Tibial nerve (tissue), 4 donors: ENCODE results near the gene WDR88. TPM values are rescaled to one million over a fixed set of nuclear protein-coding genes. Genes with fewer than 3 reads are reported as not detected.
A peak's percentile ranks its signal among the peaks of the same experiment; 100 is the strongest.

Experiments used
- DNase-seq, 2 donors: peaks; one replicate each; pipeline ENCODE4 v3.0.0-alpha.2; 2019; ENCODE audit warnings: low spot score in 2 of 2
- H3K27ac ChIP-seq, 4 donors: fragments of 200-600 bp; sonication (generic) in 3 of 4; one replicate each; pipeline ENCODE4 v1.5.1; 2017 to 2019; ENCODE audit warnings: mild to moderate bottlenecking in 1 of 4
- H3K27me3 ChIP-seq, 2 donors: fragments of 200-600 bp; sonication (generic) in 1 of 2; one replicate each; pipeline versions ENCODE4 v1.5.1 to v1.6.0; 2017 to 2019
- H3K36me3 ChIP-seq, 3 donors: fragments of 200-600 bp; sonication (generic); one replicate each; pipeline ENCODE4 v1.5.1; 2018 to 2019
- H3K4me1 ChIP-seq, 4 donors: fragments of 200-600 bp; sonication (generic) in 3 of 4; one replicate each; pipeline ENCODE4 v1.5.1; 2017 to 2019
- H3K4me3 ChIP-seq, 4 donors: fragments of 200-600 bp; sonication (generic) in 3 of 4; one replicate each; pipeline ENCODE4 v1.5.1; 2017 to 2019; ENCODE audit warnings: mild to moderate bottlenecking in 1 of 4, moderate library complexity in 1 of 4
- H3K9me3 ChIP-seq, 4 donors: fragments of 200-600 bp; sonication (generic) in 3 of 4; one replicate each; pipeline ENCODE4 v1.5.1; 2017 to 2019
- EP300 ChIP-seq, 2 donors: sonication (generic); formaldehyde crosslinking; IDR thresholded peaks; one replicate each; pipeline ENCODE4 v1.6.1; 2017; ENCODE audit warnings: antibody characterized with exemption in 2 of 2, mild to moderate bottlenecking in 1 of 2
- POLR2A ChIP-seq, 2 donors: fragments of 450-650 bp; IDR thresholded peaks; one replicate each; pipeline ENCODE4 v1.6.1; 2017; ENCODE audit warnings: antibody characterized with exemption in 2 of 2, mild to moderate bottlenecking in 2 of 2, moderate library complexity in 2 of 2
- WGBS, 2 donors: methylation state at CpG; one replicate each; pipeline ENCODE4 v1.1.5; 2018; 5-methylcytosine and 5-hydroxymethylcytosine counted together
- total RNA-seq, 4 donors: library from RNA; depleted of rRNA; stranded (reverse); fragments of >200 nt; gene quantifications; one replicate each; pipeline ENCODE4 v1.1.0, GENCODE V29; 2016
- TF ChIP-seq, protein P1 (sequence below), 5 experiments: fragments of 200-600 bp in 3 of 5; fragments of 450-650 bp in 2 of 5; sonication (generic) in 3 of 5; IDR thresholded peaks; one replicate each; pipeline ENCODE4 v1.5.1; 2016 to 2019; ENCODE audit warnings: antibody characterized with exemption in 5 of 5, mild to moderate bottlenecking in 3 of 5, moderate library complexity in 2 of 5

The WDR88 gene
- total RNA-seq, 4 donors from 2014 or later, result not detected

DNA sequence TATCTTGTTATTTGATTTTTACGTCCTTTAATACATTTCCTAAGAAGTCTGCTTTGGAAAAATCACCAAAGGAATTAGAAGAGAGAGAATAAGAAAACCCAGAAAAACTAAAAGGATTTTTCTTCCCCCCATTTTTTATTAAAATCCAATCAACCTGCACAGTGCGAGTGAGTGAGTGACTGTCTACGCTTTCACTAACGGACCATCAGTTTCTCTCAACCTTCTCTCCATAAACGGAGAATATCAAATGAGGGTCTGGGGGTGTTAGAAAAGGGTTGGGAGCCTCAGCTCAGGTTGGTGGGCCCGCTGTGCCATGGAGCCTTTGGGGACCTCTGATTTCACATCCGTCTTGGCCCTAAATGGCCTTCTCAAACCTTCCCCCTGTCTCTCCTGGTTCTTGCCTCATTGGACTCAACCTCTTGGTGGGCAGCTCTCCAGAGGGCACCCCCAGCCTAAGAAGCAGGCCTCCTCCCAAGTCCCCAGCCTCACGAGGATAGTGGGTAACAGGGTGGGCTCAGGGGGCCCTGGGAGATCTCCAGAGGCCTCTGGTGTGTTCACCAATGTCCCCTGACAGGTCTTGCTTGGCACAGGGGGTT lies 61.5 kb downstream of the WDR88 start:
- H3K27me3 ChIP-seq, result no peaks in the 10 kb centered on the region
- H3K4me3 ChIP-seq, result peak overlapping the region in 1 of 4 donors; percentile 88
- H3K36me3 ChIP-seq, result peaks cover 0 to 16% (median 0%) of the 10 kb centered on the region in 3 donors
- 71 to 75% methylated on average over 8 of the region's 8 CpGs for WGBS, 2 donors
- H3K9me3 ChIP-seq, result no peaks in the 10 kb centered on the region
- H3K27ac ChIP-seq, result no peak overlapping the region
- DNase-seq, result no peak
- peaks cover 0 to 23% (median 7%) of the 10 kb centered on the region in 4 donors for H3K4me1 ChIP-seq
- TF ChIP-seq EP300 (IDR thresholded peaks at IDR 0.05) (no peak), POLR2A (IDR thresholded peaks at IDR 0.05) (no peak)
- TF ChIP-seq, protein P1, sequence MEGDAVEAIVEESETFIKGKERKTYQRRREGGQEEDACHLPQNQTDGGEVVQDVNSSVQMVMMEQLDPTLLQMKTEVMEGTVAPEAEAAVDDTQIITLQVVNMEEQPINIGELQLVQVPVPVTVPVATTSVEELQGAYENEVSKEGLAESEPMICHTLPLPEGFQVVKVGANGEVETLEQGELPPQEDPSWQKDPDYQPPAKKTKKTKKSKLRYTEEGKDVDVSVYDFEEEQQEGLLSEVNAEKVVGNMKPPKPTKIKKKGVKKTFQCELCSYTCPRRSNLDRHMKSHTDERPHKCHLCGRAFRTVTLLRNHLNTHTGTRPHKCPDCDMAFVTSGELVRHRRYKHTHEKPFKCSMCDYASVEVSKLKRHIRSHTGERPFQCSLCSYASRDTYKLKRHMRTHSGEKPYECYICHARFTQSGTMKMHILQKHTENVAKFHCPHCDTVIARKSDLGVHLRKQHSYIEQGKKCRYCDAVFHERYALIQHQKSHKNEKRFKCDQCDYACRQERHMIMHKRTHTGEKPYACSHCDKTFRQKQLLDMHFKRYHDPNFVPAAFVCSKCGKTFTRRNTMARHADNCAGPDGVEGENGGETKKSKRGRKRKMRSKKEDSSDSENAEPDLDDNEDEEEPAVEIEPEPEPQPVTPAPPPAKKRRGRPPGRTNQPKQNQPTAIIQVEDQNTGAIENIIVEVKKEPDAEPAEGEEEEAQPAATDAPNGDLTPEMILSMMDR (IDR thresholded peaks at IDR 0.05), result no peak

DNA sequence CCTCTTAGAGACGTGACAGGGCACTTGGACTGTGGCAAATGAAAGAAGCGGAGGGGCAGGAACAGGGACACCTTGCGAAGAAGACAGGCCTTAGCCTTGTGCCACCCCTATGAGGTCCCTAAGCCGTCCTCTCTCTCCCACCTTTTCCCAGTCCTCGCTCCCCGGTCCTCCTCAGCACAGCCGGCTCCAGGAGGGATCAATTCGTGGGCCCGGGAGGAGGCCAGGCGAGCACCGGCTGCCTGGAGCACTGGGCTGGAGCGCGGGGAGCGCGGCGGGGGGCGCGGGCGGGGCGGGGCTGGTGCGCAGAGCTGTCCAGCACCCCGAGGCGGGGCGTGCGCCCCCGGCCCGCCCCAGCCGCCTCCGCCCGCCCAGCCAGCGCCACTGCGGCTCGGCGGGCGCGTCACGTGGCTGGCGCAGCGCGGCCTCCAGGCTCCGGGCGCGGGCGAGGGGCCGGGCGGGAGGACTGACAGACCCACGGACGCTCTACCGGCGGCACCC lies 62.0 kb downstream of the WDR88 start, which contains the start of gene LRP3:
Gene LRP3, plus strand, starts transcription at position 466 of the 498 bp plus-strand sequence. CDS start 456 bp downstream, outside the sequence.
- Histone ChIP-seq H3K36me3 (peaks cover 0 to 22% (median 0%) of the 10 kb centered on the region in 3 donors), H3K4me3 (peak within 1 kb of the TSS; percentile 46 to 88 (median 58)), H3K27me3 (no peaks in the 10 kb centered on the region), H3K4me1 (peaks cover 0 to 23% (median 7%) of the 10 kb centered on the region in 4 donors), H3K9me3 (no peaks in the 10 kb centered on the region), H3K27ac (peak within 1 kb of the TSS in 3 of 4 donors; percentile 31 to 86 (median 60))
- DNase-seq, result no peak
- TF ChIP-seq POLR2A (IDR thresholded peaks at IDR 0.05), result no peak
- TF ChIP-seq, protein P1 (IDR thresholded peaks at IDR 0.05), result no peak
- no peak for TF ChIP-seq EP300 (IDR thresholded peaks at IDR 0.05)
- WGBS, 2 donors, result 19 to 20% methylated on average over 7 to 8 of the region's 50 CpGs

DNA sequence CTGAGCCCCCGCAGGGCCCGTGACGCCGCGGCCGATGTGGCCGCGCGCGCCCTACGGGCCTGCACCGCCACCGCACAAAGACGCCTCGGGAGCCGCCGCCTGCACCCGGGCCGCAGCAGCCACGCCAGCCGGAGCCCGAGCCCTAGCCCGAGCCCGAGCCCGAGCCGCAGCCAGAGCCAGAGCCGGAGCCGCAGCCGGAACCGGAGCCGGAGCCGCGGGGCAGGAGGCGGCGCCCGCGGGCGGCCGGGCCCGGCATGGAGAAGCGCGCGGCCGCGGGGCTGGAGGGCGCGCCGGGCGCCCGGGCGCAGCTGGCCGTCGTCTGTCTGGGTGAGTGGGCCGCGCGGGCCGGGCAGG lies 62.6 kb downstream of the WDR88 start:
- no peaks in the 10 kb centered on the region for H3K27me3 ChIP-seq
- peaks cover 0 to 23% (median 7%) of the 10 kb centered on the region in 4 donors for H3K4me1 ChIP-seq
- H3K4me3 ChIP-seq, result peak overlapping the region in 3 of 4 donors; percentile 46 to 88 (median 51)
- peaks cover 0 to 27% (median 0%) of the 10 kb centered on the region in 3 donors for H3K36me3 ChIP-seq
- TF ChIP-seq EP300 (IDR thresholded peaks at IDR 0.05) (no peak), POLR2A (IDR thresholded peaks at IDR 0.05) (no peak)
- TF ChIP-seq, protein P1 (IDR thresholded peaks at IDR 0.05), result peak in 1 of 5 experiments; percentile 9
- no peaks in the 10 kb centered on the region for H3K9me3 ChIP-seq
- no peak for DNase-seq
- H3K27ac ChIP-seq, result peak overlapping the region in 2 of 4 donors; percentile 31 to 86
- WGBS, 2 donors, result 0% methylated on average over 11 to 24 of the region's 57 CpGs

DNA sequence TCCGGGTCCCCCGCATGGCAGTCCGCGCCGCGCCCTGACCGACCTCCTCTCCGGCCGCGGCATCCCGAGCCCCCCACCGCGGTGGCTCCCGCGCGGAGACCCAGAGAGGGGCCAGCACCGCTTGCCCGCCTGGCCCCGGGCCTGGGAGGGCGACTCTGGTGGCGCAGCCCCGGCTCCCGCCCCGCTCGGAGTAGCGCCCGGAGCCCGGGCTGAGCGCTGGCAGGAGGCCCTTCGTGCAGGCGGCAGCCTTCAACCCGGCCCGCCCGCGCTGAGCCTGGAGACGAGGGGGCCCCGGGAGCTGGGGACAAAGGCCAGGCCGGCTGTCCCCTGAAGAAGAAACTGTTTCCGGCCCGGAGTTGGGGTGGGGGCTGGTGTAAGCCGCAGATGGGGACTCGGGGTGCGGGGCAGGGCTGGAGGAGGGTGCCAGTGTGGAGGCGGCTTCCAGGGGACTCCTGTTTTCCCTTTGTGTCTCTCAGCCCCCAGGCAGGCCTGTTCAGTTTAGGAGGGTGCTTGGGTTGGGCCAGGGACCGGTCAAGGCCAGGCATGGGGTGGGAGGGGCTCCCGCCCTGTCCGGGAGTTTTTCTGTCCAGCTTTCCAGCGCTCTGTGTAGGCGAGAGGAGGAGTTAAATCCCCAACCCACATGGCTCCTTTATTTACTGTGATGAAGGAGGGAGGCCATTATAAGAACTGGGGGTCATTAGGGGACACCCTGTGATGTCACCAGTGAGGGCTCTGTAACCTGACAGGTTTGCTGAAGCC lies 63.2 kb downstream of the WDR88 start:
- peaks cover 0 to 32% (median 0%) of the 10 kb centered on the region in 3 donors for H3K36me3 ChIP-seq
- H3K4me1 ChIP-seq, result peaks cover 0 to 23% (median 7%) of the 10 kb centered on the region in 4 donors
- WGBS, 2 donors, result 1% methylated on average over 25 to 33 of the region's 49 CpGs
- H3K9me3 ChIP-seq, result no peaks in the 10 kb centered on the region
- H3K27ac ChIP-seq, result peak overlapping the region in 3 of 4 donors; percentile 31 to 86 (median 60)
- no peaks in the 10 kb centered on the region for H3K27me3 ChIP-seq
- DNase-seq, result no peak
- TF ChIP-seq EP300 (IDR thresholded peaks at IDR 0.05) (no peak), POLR2A (IDR thresholded peaks at IDR 0.05) (no peak)
- TF ChIP-seq, protein P1 (IDR thresholded peaks at IDR 0.05), result no peak
- peak overlapping the region; percentile 46 to 88 (median 58) for H3K4me3 ChIP-seq
